Trophoblast cell (in vitro differentiated cells and primary cell): ENCODE data around the gene PTPRCAP.
A peak's percentile ranks its signal among the peaks of the same experiment; 100 is the strongest.
"Not testable (repeated sequence)": the region's sequence is repeated elsewhere in the genome, so short reads cannot be mapped to it uniquely, and the experiment has no call there.

ENCODE experiments used
- DNase-seq, 2 donors: peaks; one replicate each; pipeline ENCODE4 v3.0.0-alpha.2; 2016
- H2AFZ ChIP-seq: 2 replicates; pipeline ENCODE4 v1.6.1; 2013; ENCODE audit warnings: low read length, moderate library complexity, mild to moderate bottlenecking; ENCODE audit not compliant: insufficient read depth, poor library complexity
- H2AK5ac ChIP-seq: 2 replicates; pipeline ENCODE4 v1.6.1; 2013; ENCODE audit warnings: mild to moderate bottlenecking, low read length
- H2BK120ac ChIP-seq: 2 replicates; pipeline ENCODE4 v1.6.1; 2013; ENCODE audit warnings: low read length, mild to moderate bottlenecking, moderate library complexity; ENCODE audit not compliant: insufficient read depth, poor library complexity
- H2BK12ac ChIP-seq: 2 replicates; pipeline ENCODE4 v1.6.1; 2013; ENCODE audit warnings: mild to moderate bottlenecking, low read length, moderate library complexity
- H2BK5ac ChIP-seq: 2 replicates; pipeline ENCODE4 v1.6.1; 2013; ENCODE audit warnings: low read length, low read depth, moderate library complexity, mild to moderate bottlenecking; ENCODE audit not compliant: poor library complexity
- H3K14ac ChIP-seq: 2 replicates; pipeline ENCODE4 v1.6.1; 2013; ENCODE audit warnings: mild to moderate bottlenecking, low read length
- H3K18ac ChIP-seq: 2 replicates; pipeline ENCODE4 v1.6.1; 2013; ENCODE audit warnings: mild to moderate bottlenecking, low read length
- H3K23ac ChIP-seq: 2 replicates; pipeline ENCODE4 v1.6.1; 2013; ENCODE audit warnings: low read length
- H3K27ac ChIP-seq: 2 replicates; pipeline ENCODE4 v1.5.1; 2013; ENCODE audit warnings: low read depth, mild to moderate bottlenecking, inconsistent platforms, low read length, moderate library complexity
- H3K27me3 ChIP-seq: 2 replicates; pipeline ENCODE4 v1.6.1; 2013; ENCODE audit warnings: inconsistent platforms, mild to moderate bottlenecking, low read length, moderate library complexity; ENCODE audit not compliant: insufficient read depth
- H3K36me3 ChIP-seq, 2 experiments: 1 replicate in 1 of 2; 2 replicates in 1 of 2; pipeline ENCODE4 v1.6.1; 2013; ENCODE audit warnings: low read length in 2 of 2, mild to moderate bottlenecking in 2 of 2, moderate library complexity in 1 of 2; ENCODE audit not compliant: insufficient read depth in 2 of 2, control insufficient read depth in 1 of 2
- H3K4ac ChIP-seq: 2 replicates; pipeline ENCODE4 v1.6.1; 2013; ENCODE audit warnings: low read depth, mild to moderate bottlenecking, low read length, moderate library complexity
- H3K4me1 ChIP-seq, 2 experiments: 1 replicate in 1 of 2; 2 replicates in 1 of 2; pipeline ENCODE4 v1.6.1; 2013; ENCODE audit warnings: low read length in 2 of 2, mild to moderate bottlenecking in 2 of 2, moderate library complexity in 1 of 2; ENCODE audit not compliant: insufficient read depth in 2 of 2, control insufficient read depth in 1 of 2
- H3K4me2 ChIP-seq: 2 replicates; pipeline ENCODE4 v1.6.1; 2013; ENCODE audit warnings: inconsistent platforms, mild to moderate bottlenecking, low read length, moderate library complexity
- H3K4me3 ChIP-seq: 2 replicates; pipeline ENCODE4 v1.5.1; 2013; ENCODE audit warnings: mild to moderate bottlenecking, low read depth, low read length, inconsistent platforms
- H3K79me1 ChIP-seq: one replicate; pipeline ENCODE4 v1.6.1; 2013; ENCODE audit warnings: low read length
- H3K79me2 ChIP-seq: 2 replicates; pipeline ENCODE4 v1.6.1; 2013; ENCODE audit warnings: low read length, mild to moderate bottlenecking; ENCODE audit not compliant: control insufficient read depth, insufficient read depth, poor library complexity
- H3K9ac ChIP-seq: 2 replicates; pipeline ENCODE4 v1.6.1; 2013; ENCODE audit warnings: mild to moderate bottlenecking, low read length
- H3K9me3 ChIP-seq: 2 replicates; pipeline ENCODE4 v1.6.1; 2013; ENCODE audit warnings: low read depth, mild to moderate bottlenecking, control low read depth, inconsistent platforms, low read length; ENCODE audit not compliant: insufficient read depth
- H4K12ac ChIP-seq: 2 replicates; pipeline ENCODE4 v1.6.1; 2013; ENCODE audit warnings: low read depth, mild to moderate bottlenecking, low read length, moderate library complexity
- H4K8ac ChIP-seq: 2 replicates; pipeline ENCODE4 v1.6.1; 2013; ENCODE audit warnings: low read depth, mild to moderate bottlenecking, low read length, moderate library complexity
- H4K91ac ChIP-seq: one replicate; pipeline ENCODE4 v1.6.1; 2013; ENCODE audit warnings: low read depth, mild to moderate bottlenecking, low read length, moderate library complexity
- WGBS: extraction: QIAGEN DNeasy Blood & Tissue Kit; methylation state at CpG from one replicate; pipeline ENCODE4 v1.1.7; 2013; ENCODE audit warnings: missing lambda C conversion rate; ENCODE audit not compliant: insufficient read length, insufficient coverage; ENCODE audit errors: extremely low coverage; 5-methylcytosine and 5-hydroxymethylcytosine counted together

PTPRCAP gene

DNA sequence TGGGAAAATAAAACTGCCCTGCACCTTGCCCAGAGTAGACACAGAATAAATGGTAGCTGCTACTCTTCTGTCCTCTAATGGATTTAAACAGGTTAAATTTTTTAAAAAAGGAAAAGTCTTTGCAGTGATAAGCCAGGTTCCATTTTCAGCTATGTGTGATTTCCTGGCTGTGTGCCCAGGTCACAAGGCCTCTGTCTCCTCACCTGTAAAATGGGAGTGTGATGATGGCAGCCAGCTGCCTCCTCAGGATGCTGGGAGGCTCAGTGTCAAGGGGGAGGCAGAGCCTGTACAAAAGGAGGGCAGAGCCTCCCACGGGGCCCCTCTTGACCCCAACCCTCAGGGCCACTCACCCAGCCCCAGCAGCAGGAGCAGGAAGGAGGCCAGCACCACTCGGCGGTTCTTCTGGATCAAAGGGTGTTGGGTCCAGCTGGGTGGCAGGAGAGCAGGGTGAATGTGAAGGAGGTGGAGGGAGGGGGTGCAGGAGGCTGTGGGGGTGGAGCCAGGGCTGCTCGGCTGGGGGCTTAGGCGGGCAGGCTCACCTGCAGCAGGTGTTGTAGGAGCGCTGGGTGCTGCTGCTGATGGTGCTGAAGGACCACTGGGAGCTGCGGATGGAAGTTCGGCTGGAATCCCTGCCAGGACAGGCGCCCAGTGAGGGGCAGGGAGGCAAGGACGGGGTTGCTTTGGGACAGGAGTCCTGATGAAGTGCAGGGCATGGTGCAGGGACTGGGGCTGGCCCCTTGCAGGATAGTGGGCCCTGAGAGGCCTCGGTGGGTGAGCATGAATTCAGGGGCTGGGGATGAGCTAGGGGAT, 29.7 kb upstream of the PTPRCAP start:
- H3K9me3 ChIP-seq: peaks cover 2% of the 10 kb centered on the region
- H4K12ac ChIP-seq: peak overlapping the region; percentile 22
- no peak overlapping the region for H4K91ac ChIP-seq
- no peaks in the 10 kb centered on the region for H3K27me3 ChIP-seq
- H3K4me3 ChIP-seq: no peak overlapping the region
- H2BK12ac ChIP-seq: no peak overlapping the region
- H2BK5ac ChIP-seq: no peak overlapping the region
- no peak overlapping the region for H3K4ac ChIP-seq
- no peak overlapping the region for H3K4me2 ChIP-seq
- H3K27ac ChIP-seq: no peak overlapping the region
- no peak overlapping the region for H2BK120ac ChIP-seq
- H2AFZ ChIP-seq: no peak overlapping the region
- peaks cover 18 to 28% of the 10 kb centered on the region in 2 experiments for H3K4me1 ChIP-seq
- no peak for DNase-seq
- no peaks in the 10 kb centered on the region for H3K36me3 ChIP-seq
- no peak overlapping the region for H3K14ac ChIP-seq
- H3K23ac ChIP-seq: no peak overlapping the region
- peak overlapping the region; percentile 27 for H2AK5ac ChIP-seq
- H3K79me2 ChIP-seq: peaks cover 15% of the 10 kb centered on the region
- peaks cover 23% of the 10 kb centered on the region for H3K79me1 ChIP-seq
- WGBS: no CpG with 5 or more reads among the region's 11 CpGs
- H4K8ac ChIP-seq: no peak overlapping the region
- no peak overlapping the region for H3K18ac ChIP-seq
- no peak overlapping the region for H3K9ac ChIP-seq

DNA sequence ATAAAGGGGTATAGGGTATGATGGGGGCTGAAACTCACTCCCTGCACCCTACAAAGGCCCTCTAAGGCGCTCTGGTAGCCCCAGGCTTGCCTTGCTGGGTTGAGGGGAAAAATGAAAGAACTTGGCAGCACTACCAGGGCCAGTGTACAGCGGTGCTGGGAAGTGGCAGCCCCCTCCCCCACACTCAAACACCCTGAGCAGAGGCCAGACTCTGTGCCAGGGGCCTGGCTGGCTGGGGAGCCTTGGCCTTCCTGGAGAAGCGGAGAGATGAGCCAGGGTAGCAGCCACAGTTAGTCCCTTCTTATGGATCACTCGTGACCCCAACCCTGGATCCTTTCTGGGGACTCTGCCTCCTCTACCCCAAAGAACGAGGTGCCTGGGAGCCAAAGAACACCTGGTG, 28.9 kb upstream of the PTPRCAP start:
- no peak overlapping the region for H4K91ac ChIP-seq
- DNase-seq: no peak
- H2BK5ac ChIP-seq: no peak overlapping the region
- no peak overlapping the region for H3K14ac ChIP-seq
- H3K4me1 ChIP-seq: peaks cover 18 to 28% of the 10 kb centered on the region in 2 experiments
- peaks cover 23% of the 10 kb centered on the region for H3K79me1 ChIP-seq
- no peak overlapping the region for H3K18ac ChIP-seq
- H2BK12ac ChIP-seq: no peak overlapping the region
- H2AK5ac ChIP-seq: no peak overlapping the region
- H4K12ac ChIP-seq: no peak overlapping the region
- H3K9me3 ChIP-seq: peaks cover 2% of the 10 kb centered on the region
- no peak overlapping the region for H3K4ac ChIP-seq
- WGBS: no CpG with 5 or more reads among the region's 5 CpGs
- H2AFZ ChIP-seq: no peak overlapping the region
- no peak overlapping the region for H3K4me3 ChIP-seq
- no peaks in the 10 kb centered on the region for H3K27me3 ChIP-seq
- H2BK120ac ChIP-seq: no peak overlapping the region
- H4K8ac ChIP-seq: no peak overlapping the region
- no peak overlapping the region for H3K4me2 ChIP-seq
- H3K23ac ChIP-seq: no peak overlapping the region
- H3K36me3 ChIP-seq: no peaks in the 10 kb centered on the region
- no peak overlapping the region for H3K9ac ChIP-seq
- H3K27ac ChIP-seq: no peak overlapping the region
- peaks cover 15% of the 10 kb centered on the region for H3K79me2 ChIP-seq

DNA sequence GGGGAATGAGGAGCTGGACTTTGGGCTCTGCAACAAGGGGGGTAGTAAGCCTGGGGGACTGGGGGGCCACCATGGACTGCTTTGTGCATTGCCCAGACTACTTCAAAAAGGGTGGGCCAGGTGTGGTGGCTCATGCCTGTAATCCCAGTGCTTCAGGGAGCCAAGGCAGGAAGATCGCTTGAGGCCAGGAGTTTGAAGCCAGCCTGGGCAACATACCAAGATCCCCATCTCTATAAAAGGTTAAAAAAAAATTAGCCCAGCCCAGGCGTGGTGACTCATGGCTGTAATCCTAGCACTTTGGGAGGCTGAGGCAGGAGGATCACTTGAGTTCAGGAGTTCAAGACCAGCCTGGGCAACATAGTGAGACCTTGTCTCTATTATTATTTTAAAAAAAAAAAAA, 28.0 kb upstream of the PTPRCAP start:
- H3K9ac ChIP-seq, H2AFZ ChIP-seq, H3K23ac ChIP-seq, H2BK12ac ChIP-seq, H2BK5ac ChIP-seq, H3K36me3 ChIP-seq, H3K4ac ChIP-seq, H3K9me3 ChIP-seq, H3K27me3 ChIP-seq, H3K18ac ChIP-seq, H4K12ac ChIP-seq, H2BK120ac ChIP-seq, H3K14ac ChIP-seq: not testable (repeated sequence)
- peak overlapping the region; percentile 90 for H4K91ac ChIP-seq
- H3K4me2 ChIP-seq: peak overlapping the region; percentile 86
- H3K79me1 ChIP-seq: peaks cover 23% of the 10 kb centered on the region
- H3K4me1 ChIP-seq: peaks cover 18 to 28% of the 10 kb centered on the region in 2 experiments
- H3K4me3 ChIP-seq: peak overlapping the region; percentile 31
- peak; percentile 92 to 93 for DNase-seq
- H2AK5ac ChIP-seq: peak overlapping the region; percentile 33
- H4K8ac ChIP-seq: peak overlapping the region; percentile 46
- peak overlapping the region; percentile 75 for H3K27ac ChIP-seq
- WGBS: no CpG with 5 or more reads among the region's 2 CpGs
- peaks cover 15% of the 10 kb centered on the region for H3K79me2 ChIP-seq

DNA sequence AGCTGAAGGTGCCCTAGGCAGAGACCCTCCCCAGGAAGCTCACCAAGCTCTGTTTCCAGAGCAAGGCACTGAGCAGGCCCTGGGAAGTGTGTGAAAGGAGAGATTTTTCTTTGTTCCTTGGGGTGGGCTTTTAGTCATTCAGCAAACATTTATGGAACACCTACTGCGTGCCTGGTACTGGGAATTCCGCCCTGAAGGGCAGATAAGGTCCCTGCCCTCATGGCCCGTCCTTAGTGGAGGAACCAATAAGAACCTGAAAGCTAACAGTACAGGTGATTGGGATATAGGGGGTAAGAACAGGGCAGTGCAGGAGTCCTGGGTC, 27.7 kb upstream of the PTPRCAP start:
- Histone ChIP-seq H2BK5ac (peak overlapping the region; percentile 58), H3K18ac (peak overlapping the region; percentile 83), H3K36me3 (no peaks in the 10 kb centered on the region), H3K27ac (peak overlapping the region; percentile 75), H3K9me3 (no peaks in the 10 kb centered on the region), H3K9ac (peak overlapping the region; percentile 87), H4K12ac (peak overlapping the region; percentile 60), H3K79me1 (peaks cover 23% of the 10 kb centered on the region), H2AK5ac (peak overlapping the region; percentile 33), H2AFZ (peak overlapping the region; percentile 5), H3K4me1 (peaks cover 18 to 28% of the 10 kb centered on the region in 2 experiments), H3K79me2 (peaks cover 15% of the 10 kb centered on the region), H3K4ac (peak overlapping the region; percentile 59), H2BK120ac (peak overlapping the region; percentile 62), H3K27me3 (no peaks in the 10 kb centered on the region), H4K8ac (peak overlapping the region; percentile 96), H3K23ac (no peak overlapping the region), H3K14ac (peak overlapping the region; percentile 87), H4K91ac (peak overlapping the region; percentile 90), H2BK12ac (no peak overlapping the region), H3K4me3 (peak overlapping the region; percentile 84), H3K4me2 (peak overlapping the region; percentile 86)
- WGBS: no CpG with 5 or more reads among the region's 3 CpGs
- DNase-seq: peak; percentile 94 to 96
